ENCODE data around the gene FAM47E. TPM values are rescaled to one million over a fixed set of nuclear protein-coding genes. Genes with fewer than 3 reads are reported as not detected.

Gene FAM47E
- total and polyA plus RNA-seq, 11 donors = 0.36 to 4.9 (median 2.5) TPM

DNA sequence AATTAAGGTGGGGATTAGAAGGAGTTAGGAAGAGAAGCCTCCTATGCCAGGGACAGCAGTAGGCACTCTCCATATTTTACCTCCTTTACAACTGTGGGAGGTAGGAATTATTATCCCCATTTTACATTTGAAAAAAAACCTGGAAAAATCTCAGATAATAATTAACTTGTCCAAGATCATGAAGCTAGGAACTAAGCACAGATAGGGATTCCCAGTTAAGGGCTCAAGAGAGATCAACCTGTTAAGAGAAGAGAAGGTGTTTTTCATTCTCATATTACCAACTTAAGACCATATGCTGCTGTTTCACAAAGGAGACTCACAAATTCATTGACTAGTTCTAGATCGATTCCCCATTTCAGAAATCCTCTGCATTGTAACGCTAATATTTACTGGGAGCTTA lies 16.1 kb upstream of the FAM47E start:
- Histone ChIP-seq H3K27me3 (no peaks in the 10 kb centered on the region), H3K4me3 (no peak overlapping the region), H3K36me3 (no peaks in the 10 kb centered on the region), H3K4me1 (peaks cover 0 to 3% (median 0%) of the 10 kb centered on the region in 12 donors), H3K9me3 (peaks cover 0 to 11% (median 6%) of the 10 kb centered on the region in 12 donors), H3K27ac (no peak overlapping the region)
- no peak for ATAC-seq
- WGBS, 4 donors = 87 to 96% (median 95%) methylated on average over 2 of the region's 2 CpGs
- no peak for DNase-seq
- TF ChIP-seq, protein P1, sequence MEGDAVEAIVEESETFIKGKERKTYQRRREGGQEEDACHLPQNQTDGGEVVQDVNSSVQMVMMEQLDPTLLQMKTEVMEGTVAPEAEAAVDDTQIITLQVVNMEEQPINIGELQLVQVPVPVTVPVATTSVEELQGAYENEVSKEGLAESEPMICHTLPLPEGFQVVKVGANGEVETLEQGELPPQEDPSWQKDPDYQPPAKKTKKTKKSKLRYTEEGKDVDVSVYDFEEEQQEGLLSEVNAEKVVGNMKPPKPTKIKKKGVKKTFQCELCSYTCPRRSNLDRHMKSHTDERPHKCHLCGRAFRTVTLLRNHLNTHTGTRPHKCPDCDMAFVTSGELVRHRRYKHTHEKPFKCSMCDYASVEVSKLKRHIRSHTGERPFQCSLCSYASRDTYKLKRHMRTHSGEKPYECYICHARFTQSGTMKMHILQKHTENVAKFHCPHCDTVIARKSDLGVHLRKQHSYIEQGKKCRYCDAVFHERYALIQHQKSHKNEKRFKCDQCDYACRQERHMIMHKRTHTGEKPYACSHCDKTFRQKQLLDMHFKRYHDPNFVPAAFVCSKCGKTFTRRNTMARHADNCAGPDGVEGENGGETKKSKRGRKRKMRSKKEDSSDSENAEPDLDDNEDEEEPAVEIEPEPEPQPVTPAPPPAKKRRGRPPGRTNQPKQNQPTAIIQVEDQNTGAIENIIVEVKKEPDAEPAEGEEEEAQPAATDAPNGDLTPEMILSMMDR (IDR thresholded peaks at IDR 0.05) = no peak
- TF ChIP-seq POLR2A (IDR thresholded peaks at IDR 0.05) = no peak
- intact Hi-C loops (cut with DNase I) = no loop called here

DNA sequence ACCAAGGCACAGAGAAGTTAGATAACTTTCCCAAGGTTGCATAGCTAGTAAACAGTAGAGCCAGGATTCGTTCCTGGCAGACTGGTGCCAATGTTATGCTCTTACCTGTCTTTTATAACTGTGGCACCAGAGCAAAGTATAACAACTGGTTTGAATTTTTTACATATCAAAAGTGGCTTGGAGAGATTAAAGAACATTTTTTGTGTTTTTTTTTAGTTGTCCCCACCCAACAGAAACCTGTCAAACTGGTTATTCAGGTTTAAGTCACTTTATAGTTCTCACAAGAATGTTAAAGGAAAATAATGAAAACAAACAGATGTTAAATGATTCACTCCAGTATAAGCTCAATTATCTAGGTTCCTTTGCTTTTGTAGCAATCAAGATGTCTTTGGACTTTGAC lies 15.6 kb upstream of the FAM47E start:
- ATAC-seq (no peak), DNase-seq (no peak)
- H3K9me3 ChIP-seq = peaks cover 0 to 16% (median 8%) of the 10 kb centered on the region in 12 donors
- 41 to 59% (median 53%) methylated on average over 1 of the region's 1 CpG for WGBS, 4 donors
- intact Hi-C loops (cut with DNase I) = no loop called here
- no peak overlapping the region for H3K27ac ChIP-seq
- TF ChIP-seq, protein P1 (IDR thresholded peaks at IDR 0.05) = no peak
- no peak for TF ChIP-seq POLR2A (IDR thresholded peaks at IDR 0.05)
- no peaks in the 10 kb centered on the region for H3K36me3 ChIP-seq
- peaks cover 0 to 3% (median 0%) of the 10 kb centered on the region in 12 donors for H3K4me1 ChIP-seq
- no peak overlapping the region for H3K4me3 ChIP-seq
- no peaks in the 10 kb centered on the region for H3K27me3 ChIP-seq

DNA sequence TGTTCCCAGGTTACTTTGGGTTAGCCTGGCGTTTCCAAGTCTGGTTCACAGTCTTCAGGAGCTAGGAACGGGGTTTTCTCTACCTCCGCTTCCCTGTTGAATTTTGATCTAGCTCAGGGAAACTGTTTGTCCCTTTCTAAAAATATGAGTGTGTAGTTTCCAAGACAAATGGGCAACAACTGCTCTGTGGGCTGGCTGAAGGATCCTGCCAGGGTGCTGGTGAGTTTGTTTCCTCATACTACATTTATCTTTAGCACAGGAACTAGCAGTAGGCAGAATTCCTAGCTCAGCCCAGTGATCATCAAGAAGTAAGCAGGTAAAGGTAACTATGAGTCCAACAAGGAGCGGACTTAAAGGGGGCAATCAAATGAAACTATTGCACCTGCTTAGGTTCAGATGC lies 13.3 kb upstream of the FAM47E start:
- Histone ChIP-seq H3K4me1 (peaks cover 0 to 3% (median 0%) of the 10 kb centered on the region in 12 donors), H3K4me3 (no peak overlapping the region), H3K27ac (peak overlapping the region in 4 of 12 donors; percentile 8 to 61 (median 26)), H3K9me3 (peaks cover 0 to 21% (median 8%) of the 10 kb centered on the region in 12 donors), H3K36me3 (no peaks in the 10 kb centered on the region), H3K27me3 (no peaks in the 10 kb centered on the region)
- TF ChIP-seq, protein P1 (IDR thresholded peaks at IDR 0.05) = no peak
- TF ChIP-seq POLR2A (IDR thresholded peaks at IDR 0.05) = no peak
- 79 to 92% (median 80%) methylated on average over 4 of the region's 4 CpGs for WGBS, 4 donors
- DNase-seq (peak in 1 of 5 donors; percentile 32), ATAC-seq (peak; percentile 34 to 91 (median 84))
- intact Hi-C loops (cut with DNase I) = no loop called here

DNA sequence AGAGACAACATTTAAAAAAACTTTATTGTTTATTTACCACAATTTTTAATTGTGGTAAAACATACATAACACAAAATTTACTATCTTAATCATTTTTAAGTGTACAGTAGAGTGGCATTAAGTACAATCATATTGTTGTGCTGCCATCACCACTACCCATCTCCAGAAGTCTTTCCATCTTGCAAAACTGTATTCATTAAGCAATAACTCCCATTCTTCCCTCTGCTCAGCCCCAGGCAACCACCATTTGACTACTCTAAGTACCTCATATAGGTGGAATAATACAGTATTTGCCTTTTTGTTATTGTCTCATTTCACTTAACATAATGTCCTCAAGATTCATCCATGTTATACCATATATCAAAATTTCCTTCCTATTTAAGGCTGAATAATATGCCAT lies 12.8 kb upstream of the FAM47E start:
- H3K27me3 ChIP-seq = no peaks in the 10 kb centered on the region
- intact Hi-C loops (cut with DNase I) = no loop called here
- H3K27ac ChIP-seq = peak overlapping the region in 1 of 12 donors; percentile 29
- TF ChIP-seq, protein P1 (IDR thresholded peaks at IDR 0.05) = no peak
- TF ChIP-seq POLR2A (IDR thresholded peaks at IDR 0.05) = no peak
- no peak overlapping the region for H3K4me3 ChIP-seq
- no peaks in the 10 kb centered on the region for H3K36me3 ChIP-seq
- DNase-seq = no peak
- ATAC-seq = no peak
- H3K9me3 ChIP-seq = peaks cover 0 to 21% (median 8%) of the 10 kb centered on the region in 12 donors
- H3K4me1 ChIP-seq = peaks cover 0 to 3% (median 0%) of the 10 kb centered on the region in 12 donors

Measured in heart left ventricle (tissue), 16 donors.